Epithelial cell of esophagus (primary cell): Measurements from ENCODE around the gene MLYCD.
A peak's percentile ranks its signal among the peaks of the same experiment; 100 is the strongest.

Experiments
- DNase-seq: peaks from one replicate; pipeline ENCODE4 v3.0.0; 2010; ENCODE audit warnings: low read depth
- H3K4me3 ChIP-seq: 2 replicates; pipeline ENCODE4 v1.5.1; 2011; ENCODE audit warnings: mild to moderate bottlenecking, low read length, control low read depth
- TF ChIP-seq, protein P1 (sequence below): IDR thresholded peaks from 2 replicates; pipeline ENCODE4 v1.5.1; 2011; ENCODE audit warnings: low read depth, mild to moderate bottlenecking, low read length, control low read depth, inconsistent platforms; ENCODE audit not compliant: insufficient read depth; ENCODE audit errors: missing control alignments

Gene MLYCD

DNA sequence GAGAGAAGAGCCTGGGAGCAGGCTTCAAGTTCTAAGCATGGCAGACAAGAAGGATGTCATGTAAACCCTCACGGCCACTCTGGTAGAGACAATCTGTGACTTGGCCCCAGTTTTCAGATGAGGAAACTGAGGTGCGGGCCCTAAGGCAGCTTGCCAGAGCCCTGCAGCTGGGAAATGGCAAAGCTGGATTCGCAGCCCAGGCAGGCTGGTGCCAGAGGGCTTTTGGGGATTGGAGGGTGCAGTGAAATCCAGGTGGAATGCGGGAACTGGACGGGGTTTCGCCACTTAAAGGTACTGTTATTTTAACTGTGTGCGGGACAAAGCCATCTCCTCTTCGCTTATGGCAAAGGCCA, 53.6 kb downstream of the MLYCD start:
- TF ChIP-seq, protein P1, sequence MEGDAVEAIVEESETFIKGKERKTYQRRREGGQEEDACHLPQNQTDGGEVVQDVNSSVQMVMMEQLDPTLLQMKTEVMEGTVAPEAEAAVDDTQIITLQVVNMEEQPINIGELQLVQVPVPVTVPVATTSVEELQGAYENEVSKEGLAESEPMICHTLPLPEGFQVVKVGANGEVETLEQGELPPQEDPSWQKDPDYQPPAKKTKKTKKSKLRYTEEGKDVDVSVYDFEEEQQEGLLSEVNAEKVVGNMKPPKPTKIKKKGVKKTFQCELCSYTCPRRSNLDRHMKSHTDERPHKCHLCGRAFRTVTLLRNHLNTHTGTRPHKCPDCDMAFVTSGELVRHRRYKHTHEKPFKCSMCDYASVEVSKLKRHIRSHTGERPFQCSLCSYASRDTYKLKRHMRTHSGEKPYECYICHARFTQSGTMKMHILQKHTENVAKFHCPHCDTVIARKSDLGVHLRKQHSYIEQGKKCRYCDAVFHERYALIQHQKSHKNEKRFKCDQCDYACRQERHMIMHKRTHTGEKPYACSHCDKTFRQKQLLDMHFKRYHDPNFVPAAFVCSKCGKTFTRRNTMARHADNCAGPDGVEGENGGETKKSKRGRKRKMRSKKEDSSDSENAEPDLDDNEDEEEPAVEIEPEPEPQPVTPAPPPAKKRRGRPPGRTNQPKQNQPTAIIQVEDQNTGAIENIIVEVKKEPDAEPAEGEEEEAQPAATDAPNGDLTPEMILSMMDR = no peak
- H3K4me3 ChIP-seq = no peak overlapping the region
- DNase-seq = peak; percentile 71

DNA sequence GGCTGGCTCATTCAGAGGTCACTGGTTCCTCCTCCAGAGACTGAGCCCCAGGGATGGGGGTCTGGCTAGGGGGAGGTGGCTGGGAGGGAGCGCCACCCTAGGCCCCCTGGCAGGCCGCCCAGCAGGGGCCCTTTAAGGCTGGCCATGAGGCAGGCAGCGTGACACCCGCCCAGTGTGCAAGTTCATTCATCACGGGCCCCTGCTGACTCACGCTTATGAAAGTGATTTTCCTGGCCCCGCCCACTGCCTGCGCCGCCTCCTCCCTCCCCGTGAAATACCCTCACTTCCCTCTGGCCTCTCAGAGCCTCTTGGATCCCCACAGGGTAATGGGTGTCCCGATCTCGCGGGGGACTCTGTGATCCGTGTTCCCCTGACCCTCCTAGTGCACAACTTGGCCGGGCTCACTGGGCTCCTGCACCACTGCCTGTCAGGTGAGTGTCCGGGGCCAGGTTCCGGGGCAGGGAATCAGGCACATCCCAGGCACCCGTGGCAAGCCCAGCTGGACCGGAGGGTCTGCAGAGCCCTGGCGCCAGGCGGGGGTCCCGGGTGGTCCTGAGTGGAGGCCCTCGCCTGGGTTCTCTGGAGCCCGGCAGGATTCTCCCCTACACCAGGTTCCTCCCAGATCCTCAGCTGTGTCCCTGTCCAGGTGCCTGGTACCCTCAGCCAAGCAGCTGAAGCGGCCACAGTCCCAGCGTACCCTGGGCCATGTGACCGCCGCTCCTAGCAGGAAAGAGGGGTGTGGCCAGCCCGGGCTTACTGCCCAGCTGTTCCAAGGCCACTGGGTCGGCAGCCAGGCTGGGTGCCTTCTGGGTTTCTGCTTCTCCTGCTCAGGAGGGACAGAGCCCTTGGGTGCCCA, 54.3 kb downstream of the MLYCD start, which contains the start of gene OSGIN1:
Gene OSGIN1, plus strand, starts transcription at position 301 of the 856 bp plus-strand sequence. CDS start 4,432 bp downstream, outside the sequence.
- TF ChIP-seq, protein P1 = no peak
- peak within 1 kb of the TSS; percentile 60 for H3K4me3 ChIP-seq
- peak; percentile 95 for DNase-seq

DNA sequence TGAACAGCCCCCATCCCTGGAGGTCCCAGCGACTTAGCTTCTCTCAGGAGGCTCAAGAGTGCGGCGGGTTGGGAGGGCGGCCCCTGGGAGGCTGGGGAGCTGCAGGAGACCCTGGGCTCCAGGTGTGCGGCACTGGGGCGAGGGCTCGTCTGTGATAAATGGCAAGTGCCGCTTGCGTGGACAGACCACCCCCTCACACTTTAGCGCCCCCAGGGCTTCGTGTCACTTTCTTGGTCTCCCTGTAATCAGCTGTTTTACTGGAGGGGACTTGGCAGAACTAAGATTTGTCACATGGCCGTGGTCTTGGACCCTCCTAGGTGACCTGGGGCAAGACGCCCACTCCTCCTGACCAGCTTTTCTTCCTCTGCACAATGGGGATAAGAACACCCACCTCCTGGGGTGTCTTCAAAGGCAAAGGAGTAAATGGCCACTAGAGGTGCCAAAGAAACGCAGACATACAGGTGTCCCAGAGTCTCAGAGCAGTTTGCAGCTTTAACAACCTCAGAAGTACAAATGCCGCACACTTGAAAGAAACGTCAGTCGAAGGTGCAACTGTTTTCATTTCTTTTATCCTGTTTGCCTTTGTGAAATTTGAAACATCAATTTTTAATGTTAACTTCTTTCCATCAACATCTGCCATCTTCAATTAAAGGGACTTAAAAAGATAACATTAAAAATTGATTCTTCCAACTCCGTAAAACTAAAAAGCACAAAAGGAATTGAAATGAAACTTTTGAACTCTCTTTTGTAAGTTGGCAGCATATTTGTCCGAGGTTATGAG, 55.1 kb downstream of the MLYCD start:
- H3K4me3 ChIP-seq = peak overlapping the region; percentile 60
- peak; percentile 70 for DNase-seq
- TF ChIP-seq, protein P1 = peak; percentile 83

DNA sequence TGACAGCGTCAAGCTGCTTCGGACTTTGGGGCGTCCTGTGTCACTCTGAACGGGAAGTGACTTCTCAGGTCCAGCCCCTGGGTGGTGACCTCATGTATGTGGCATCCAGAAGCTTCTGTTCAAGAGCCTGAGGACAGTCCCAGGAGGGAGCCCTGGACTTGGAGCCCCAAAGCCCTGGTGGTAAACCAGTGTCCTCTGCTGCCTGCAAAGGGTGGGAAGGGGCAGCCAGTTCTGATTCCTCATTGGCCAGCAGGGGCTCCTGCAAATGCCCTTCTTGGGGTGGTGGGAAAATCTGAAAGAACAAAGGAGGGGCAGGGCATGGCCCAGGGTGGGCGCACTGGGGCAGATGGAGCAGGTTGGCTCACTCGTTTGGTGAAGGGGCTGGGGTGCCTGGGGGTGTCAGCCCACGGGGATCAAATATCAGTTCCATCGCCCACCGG, 55.7 kb downstream of the MLYCD start:
- H3K4me3 ChIP-seq = peak overlapping the region; percentile 7
- TF ChIP-seq, protein P1 = no peak
- DNase-seq = peak; percentile 68

DNA sequence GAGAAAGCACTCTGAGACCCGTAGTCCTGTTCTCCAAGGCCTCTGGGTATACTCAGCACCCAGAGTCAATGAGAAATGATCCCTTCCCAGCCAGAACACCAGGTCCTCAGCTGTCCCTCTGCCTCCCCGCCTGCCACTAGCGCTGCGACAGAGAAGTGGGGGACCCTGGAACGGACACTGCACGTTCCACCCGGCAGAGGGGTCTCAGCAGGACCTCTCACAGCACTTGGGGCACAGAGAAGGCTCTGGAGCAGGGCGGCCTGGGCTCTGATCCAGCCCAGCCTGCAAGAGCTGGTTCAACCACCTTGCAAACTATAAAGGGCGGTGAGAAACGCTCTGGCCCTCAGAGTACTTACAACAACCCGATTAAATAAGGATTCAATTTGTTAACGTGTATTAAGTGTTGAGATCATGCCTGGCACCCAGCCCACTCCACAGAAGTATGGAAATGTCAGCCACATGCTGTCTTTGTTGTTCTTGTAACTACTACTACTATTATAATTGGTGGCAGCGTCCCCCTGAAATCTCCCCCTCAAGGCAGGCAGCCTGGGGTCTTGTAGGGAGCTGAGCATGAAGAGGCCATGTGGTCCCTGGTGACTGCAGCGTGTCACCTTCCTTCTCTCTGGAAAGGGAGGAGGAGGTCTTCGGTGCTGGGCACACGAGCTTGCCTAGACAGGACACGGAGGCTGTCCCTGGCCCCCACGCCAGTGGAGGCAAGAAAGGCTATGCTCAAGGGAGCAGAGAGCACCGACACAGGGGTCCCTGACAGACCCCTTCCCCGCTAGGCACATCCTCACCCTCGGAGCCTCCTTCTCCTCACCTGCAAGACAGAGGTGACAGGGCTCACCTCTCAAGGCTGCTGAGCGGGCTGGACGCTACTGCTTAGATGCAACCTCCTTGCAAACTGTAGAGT, 56.6 kb downstream of the MLYCD start:
- peak; percentile 11 for DNase-seq
- TF ChIP-seq, protein P1 = no peak
- no peak overlapping the region for H3K4me3 ChIP-seq
